PC-9 (cell line): ENCODE results near the gene NCK2. TPM values are rescaled to one million over a fixed set of nuclear protein-coding genes. Genes with fewer than 3 reads are reported as not detected.

Experiments
- BruUV-seq: library from RNA; stranded (reverse); fragments of 400-500 nt; replicated peaks from 2 replicates; lab custom pipeline; 2021; lab: Mats Ljungman, UMichigan
- CTCF ChIA-PET: fragments of 300-600 bp; sonication (Branson Sonifier 250); formaldehyde crosslinking; loops from one replicate; lab custom pipeline; 2022; ENCODE audit warnings: antibody characterized with exemption; lab: Charles Lee
- POLR2A ChIA-PET: fragments of 300-600 bp; sonication (Branson Sonifier 250); formaldehyde crosslinking; loops from one replicate; lab custom pipeline; 2022; ENCODE audit warnings: antibody characterized with exemption; ENCODE audit not compliant: unreplicated experiment; lab: Charles Lee
- DNase-seq, 2 experiments: peaks; one replicate each; pipeline versions ENCODE4 v3.0.0 to v3.0.0-alpha.2; 2015 to 2022; ENCODE audit warnings: mixed read lengths in 1 of 2
- H2AFZ ChIP-seq: fragments of 200-600 bp; sonication (generic); 2 replicates; pipeline ENCODE4 v1.8.1; 2017; ENCODE audit warnings: antibody characterized with exemption
- H3F3A ChIP-seq: fragments of 200-600 bp; sonication (generic); 2 replicates; pipeline ENCODE4 v1.8.1; 2017; ENCODE audit warnings: antibody characterized with exemption, mild to moderate bottlenecking, low read depth; ENCODE audit not compliant: insufficient read depth
- H3K27ac ChIP-seq: fragments of 200-600 bp; sonication (generic); 2 replicates; pipeline ENCODE4 v1.6.1; 2016; ENCODE audit warnings: mixed run types
- H3K27me3 ChIP-seq: fragments of 200-600 bp; sonication (generic); 2 replicates; pipeline ENCODE4 v1.6.1; 2016; ENCODE audit warnings: low read depth, mixed run types; ENCODE audit not compliant: insufficient read depth
- H3K36me3 ChIP-seq: fragments of 200-600 bp; sonication (generic); 2 replicates; pipeline ENCODE4 v1.6.1; 2016; ENCODE audit warnings: low read depth, mixed run types
- H3K4me1 ChIP-seq: fragments of 200-600 bp; sonication (generic); replicated peaks from 2 replicates; pipeline ENCODE4 v1.6.1; 2016; ENCODE audit warnings: mixed run types; ENCODE audit not compliant: insufficient read depth
- H3K4me2 ChIP-seq: fragments of 200-600 bp; sonication (generic); 2 replicates; pipeline ENCODE4 v1.6.1; 2017; ENCODE audit warnings: mixed run types
- H3K4me3 ChIP-seq: fragments of 200-600 bp; sonication (generic); 2 replicates; pipeline ENCODE4 v1.6.1; 2016; ENCODE audit warnings: mixed run types
- H3K79me2 ChIP-seq: fragments of 200-600 bp; sonication (generic); 2 replicates; pipeline ENCODE4 v1.6.1; 2017; ENCODE audit warnings: low read depth, mixed run types
- H3K9me2 ChIP-seq: fragments of 200-600 bp; sonication (generic); 2 replicates; pipeline ENCODE4 v1.8.1; 2017; ENCODE audit warnings: mild to moderate bottlenecking; ENCODE audit not compliant: insufficient read depth
- H3K9me3 ChIP-seq: fragments of 200-600 bp; sonication (generic); 2 replicates; pipeline ENCODE4 v1.8.1; 2016; ENCODE audit warnings: low read depth; ENCODE audit not compliant: insufficient read depth
- H4K20me1 ChIP-seq: fragments of 200-600 bp; sonication (generic); 2 replicates; pipeline ENCODE4 v1.8.1; 2017; ENCODE audit not compliant: insufficient read depth
- CTCF ChIP-seq: fragments of 200-600 bp; sonication (generic); conservative IDR thresholded peaks from 2 replicates; pipeline ENCODE4 v1.6.1; 2017; ENCODE audit warnings: mixed run types, antibody characterized with exemption, mild to moderate bottlenecking, moderate library complexity
- EZH2 ChIP-seq: fragments of 200-600 bp; sonication (generic); IDR thresholded peaks from 2 replicates; pipeline ENCODE4 v1.8.0; 2017; ENCODE audit warnings: antibody characterized with exemption, low read depth
- intact Hi-C: fragments of 100-400 bp; cut with micrococcal nuclease; formaldehyde crosslinking; loops from one replicate; pipeline ENCODE4 v1.10.0; 2022; ENCODE audit not compliant: unreplicated experiment
- total RNA-seq: library from RNA; stranded (reverse); gene quantifications from 2 replicates; pipeline ENCODE4 v1.2.3, GENCODE V29; 2021

The NCK2 gene
- total RNA-seq, 1 experiment from 2014 or later = 26.0 TPM

DNA sequence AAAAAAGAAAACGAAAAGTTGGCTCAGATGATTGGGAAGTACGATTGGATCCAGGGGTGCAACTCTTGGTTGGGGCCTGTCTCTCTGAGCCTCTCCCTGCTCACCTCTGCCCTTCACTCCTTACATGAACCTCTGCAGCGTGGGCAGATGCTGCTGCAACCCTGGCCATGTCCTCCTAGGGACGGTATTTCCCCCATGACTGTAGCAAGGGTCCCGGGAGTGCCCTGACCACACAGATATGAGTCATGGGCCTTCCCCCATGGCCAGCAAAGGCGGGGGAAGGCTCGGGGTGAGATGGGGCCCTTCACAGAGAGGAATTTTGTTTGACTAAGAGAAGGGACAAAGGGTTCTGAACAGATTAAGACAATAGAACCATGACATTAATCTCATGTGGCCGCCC lies 129.0 kb downstream of the NCK2 start:
- Histone ChIP-seq H2AFZ (no peak overlapping the region), H4K20me1 (no peaks in the 10 kb centered on the region)

DNA sequence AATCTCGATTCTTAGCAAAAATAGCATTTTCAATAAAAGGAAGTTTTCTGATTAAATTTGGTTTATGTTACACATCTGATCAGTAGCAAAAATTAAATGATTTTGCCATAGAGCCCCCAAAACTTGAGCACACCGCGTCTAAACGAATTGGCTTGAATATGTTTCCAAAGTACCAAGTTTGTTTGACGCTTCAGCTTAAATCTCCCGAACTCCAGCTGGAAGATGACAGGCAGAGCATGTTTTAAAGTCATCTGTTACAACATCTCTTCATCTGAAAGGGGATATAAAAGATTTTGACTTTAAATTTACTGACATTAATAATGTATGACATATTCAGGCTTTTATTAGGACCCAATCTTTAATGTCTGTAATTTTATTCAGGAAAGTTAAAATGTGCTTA lies 129.8 kb downstream of the NCK2 start:
- Histone ChIP-seq H3K4me3 (no peak overlapping the region), H3K4me2 (no peak overlapping the region), H4K20me1 (no peaks in the 10 kb centered on the region), H3K9me3 (no peaks in the 10 kb centered on the region), H2AFZ (no peak overlapping the region), H3K4me1 (0 out of 2 replicates have a peak, but pooled peaks cover 6% of the 10 kb centered on the region), H3F3A (no peaks in the 10 kb centered on the region), H3K36me3 (no peaks in the 10 kb centered on the region), H3K27ac (no peak overlapping the region), H3K9me2 (no peaks in the 10 kb centered on the region), H3K79me2 (no peaks in the 10 kb centered on the region), H3K27me3 (no peaks in the 10 kb centered on the region)
- no TSS peak for BruUV-seq
- ChIA-PET CTCF (no interaction called here), POLR2A (no interaction called here)
- no peak for TF ChIP-seq CTCF
- no peak for TF ChIP-seq EZH2
- DNase-seq = no peak
- intact Hi-C loops = no loop called here

More for the DNA sequence above, 129.0 kb downstream of the NCK2 start:
- peak in 1 of 2 experiments; percentile 36 for DNase-seq
- no peaks in the 10 kb centered on the region for H3K36me3 ChIP-seq
- H3K27me3 ChIP-seq = no peaks in the 10 kb centered on the region
- TF ChIP-seq EZH2 (no peak), CTCF (no peak)
- no peak overlapping the region for H3K27ac ChIP-seq
- no peak overlapping the region for H3K4me2 ChIP-seq
- no peaks in the 10 kb centered on the region for H3F3A ChIP-seq
- ChIA-PET POLR2A (no interaction called here), CTCF (no interaction called here)
- H3K4me3 ChIP-seq = no peak overlapping the region
- H3K4me1 ChIP-seq = 0 out of 2 replicates have a peak, but pooled peaks cover 6% of the 10 kb centered on the region
- no peaks in the 10 kb centered on the region for H3K9me2 ChIP-seq
- no TSS peak for BruUV-seq
- intact Hi-C loops = no loop called here
- no peaks in the 10 kb centered on the region for H3K79me2 ChIP-seq
- no peaks in the 10 kb centered on the region for H3K9me3 ChIP-seq

DNA sequence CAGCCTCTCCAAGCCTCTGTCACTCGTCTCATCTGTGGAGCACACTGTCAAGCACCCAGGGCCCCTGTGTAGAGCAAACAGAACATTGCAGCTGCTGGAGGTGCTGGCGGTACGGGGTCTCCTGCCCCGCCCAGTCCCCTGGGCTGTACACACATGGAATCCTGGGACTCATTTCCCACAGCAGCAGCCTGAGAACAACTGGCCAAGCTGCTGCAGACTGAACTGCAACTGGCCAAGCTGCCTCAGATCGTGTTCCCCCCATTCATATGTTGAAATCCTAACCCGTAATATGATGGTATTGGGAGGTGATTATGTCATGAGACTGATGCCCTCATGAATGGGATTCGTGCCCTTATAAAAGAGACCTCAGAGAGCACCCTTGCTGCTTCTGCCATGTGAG lies 130.5 kb downstream of the NCK2 start:
- BruUV-seq = no TSS peak
- Histone ChIP-seq H4K20me1 (no peaks in the 10 kb centered on the region), H2AFZ (no peak overlapping the region), H3K27ac (no peak overlapping the region), H3K4me2 (no peak overlapping the region), H3K4me3 (no peak overlapping the region), H3K79me2 (no peaks in the 10 kb centered on the region), H3K27me3 (no peaks in the 10 kb centered on the region), H3K9me2 (no peaks in the 10 kb centered on the region), H3K4me1 (0 out of 2 replicates have a peak, but pooled peaks cover 6% of the 10 kb centered on the region), H3K36me3 (no peaks in the 10 kb centered on the region), H3F3A (no peaks in the 10 kb centered on the region), H3K9me3 (no peaks in the 10 kb centered on the region)
- CTCF ChIA-PET = no interaction called here
- DNase-seq = no peak
- POLR2A ChIA-PET = interaction anchor here (0.5 kb wide), 1 partner anchor 1012 kb away, joined by 4 read pairs; no protein-coding TSS in a partner anchor
- intact Hi-C loops = no loop called here
- TF ChIP-seq CTCF = no peak
- TF ChIP-seq EZH2 = no peak
